C4-2B (cell line): ENCODE data around the gene ARHGEF12.

Experiments
- H3K27ac ChIP-seq: fragments of 450-650 bp; 2 replicates; pipeline ENCODE4 v1.5.1; 2017
- CTCF ChIP-seq: fragments of 450-650 bp; conservative IDR thresholded peaks from 2 replicates; pipeline ENCODE4 v1.5.1; 2017; ENCODE audit warnings: mild to moderate bottlenecking
- ZFX ChIP-seq: fragments of 450-650 bp; IDR thresholded peaks from 2 replicates; pipeline ENCODE4 v1.6.1; 2017

ARHGEF12 gene

DNA sequence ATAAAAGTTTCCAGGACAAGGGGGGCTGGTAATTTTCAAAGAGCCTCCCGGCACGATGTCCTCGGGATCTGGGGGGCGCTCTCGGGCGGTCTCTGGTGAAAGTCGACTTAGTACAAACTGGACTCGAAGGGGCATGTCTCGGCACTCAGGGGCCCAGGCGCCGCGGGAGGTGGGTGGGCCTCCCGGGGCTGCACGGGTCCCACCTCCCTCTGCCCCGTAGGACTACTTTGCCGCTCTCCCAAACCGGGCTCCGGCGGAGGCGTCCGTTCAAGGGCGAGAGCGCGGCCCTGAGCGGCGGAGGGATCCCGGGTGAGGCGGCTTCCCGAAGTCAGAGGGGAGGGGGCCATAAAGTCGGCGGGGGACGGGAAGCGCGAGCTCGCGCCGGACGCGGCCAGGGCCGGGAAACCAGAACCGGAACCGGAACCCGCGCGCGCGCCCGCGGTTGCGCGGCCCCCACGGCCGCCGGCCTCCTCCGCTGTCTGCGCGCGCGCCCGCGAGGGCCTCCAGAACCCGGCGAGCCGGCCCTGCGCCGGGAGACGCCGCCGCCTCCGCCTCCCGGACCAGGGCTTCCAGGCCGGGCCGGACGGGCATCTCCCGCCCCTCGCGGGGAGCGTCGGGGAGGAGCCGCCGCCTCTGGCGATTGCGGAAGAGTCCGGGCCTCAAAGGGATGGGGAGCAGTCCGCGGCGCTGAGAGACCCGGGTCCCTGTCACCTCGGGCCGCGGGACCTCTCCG, at the start of gene ARHGEF12:
Gene ARHGEF12, plus strand, starts transcription at position 506 of the 733 bp plus-strand sequence. CDS start 831 bp downstream, outside the sequence.
- peak; percentile 74 for TF ChIP-seq CTCF
- TF ChIP-seq ZFX, result peak; percentile 90; the same call in 1 of the 2 replicates
- H3K27ac ChIP-seq, result peak within 1 kb of the TSS; percentile 94

- H3K27ac ChIP-seq, result no peak overlapping the region
- TF ChIP-seq ZFX (no peak), CTCF (no peak)
Observed at GRCh38 chr11:120288021-120288420, 48.2 kb upstream of the ARHGEF12 start.

- TF ChIP-seq ZFX (no peak), CTCF (no peak)
- H3K27ac ChIP-seq, result no peak overlapping the region
Observed at GRCh38 chr11:120289426-120289825, 46.8 kb upstream of the ARHGEF12 start.

- TF ChIP-seq CTCF (no peak), ZFX (no peak)
- H3K27ac ChIP-seq, result no peak overlapping the region
Observed at GRCh38 chr11:120290956-120291355, 45.3 kb upstream of the ARHGEF12 start.

GRCh38 chr11:120293038-120293800, 43.0 kb upstream of the ARHGEF12 start:
- TF ChIP-seq CTCF, result no peak
- TF ChIP-seq ZFX, result no peak
- no peak overlapping the region for H3K27ac ChIP-seq

- TF ChIP-seq CTCF, result no peak
- TF ChIP-seq ZFX, result no peak
Observed at GRCh38 chr11:120294096-120294495, 42.1 kb upstream of the ARHGEF12 start.

DNA sequence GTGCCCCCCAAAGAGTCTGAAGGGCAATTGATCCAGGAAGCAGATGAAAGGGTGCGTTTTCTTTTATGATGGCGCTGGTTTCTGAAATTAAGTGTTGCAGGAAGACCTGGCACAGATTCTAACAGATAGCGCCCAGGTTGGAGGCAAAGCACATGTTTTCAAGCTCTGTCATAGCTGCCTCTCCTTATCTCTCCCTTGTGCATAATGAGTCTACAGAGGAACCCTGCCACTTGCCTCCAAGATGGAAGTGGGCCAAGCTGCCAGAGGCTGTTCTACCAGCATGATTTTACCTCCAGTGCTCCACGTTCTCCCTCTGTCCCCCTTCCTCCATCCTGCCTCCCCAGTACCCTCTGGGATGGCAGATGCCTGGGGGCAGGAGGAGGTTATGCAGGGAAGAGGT, 41.1 kb upstream of the ARHGEF12 start:
- TF ChIP-seq ZFX, result no peak
- TF ChIP-seq CTCF, result no peak

More at GRCh38 chr11:120294096-120294495, 42.1 kb upstream of the ARHGEF12 start:
- no peak overlapping the region for H3K27ac ChIP-seq

More for the DNA sequence above, 41.1 kb upstream of the ARHGEF12 start:
- no peak overlapping the region for H3K27ac ChIP-seq
